Skeletal muscle satellite cell (primary cell): ENCODE data around the gene PRKAG2.

ENCODE experiments used
- H3K27me3 ChIP-seq: 2 replicates; pipeline ENCODE4 v1.7.0; 2013; ENCODE audit warnings: low read length; ENCODE audit not compliant: control insufficient read depth, insufficient read depth
- H3K36me3 ChIP-seq: 2 replicates; pipeline ENCODE4 v1.7.0; 2013; ENCODE audit warnings: mild to moderate bottlenecking, control low read depth, low read length; ENCODE audit not compliant: insufficient read depth
- H3K4me1 ChIP-seq: 2 replicates; pipeline ENCODE4 v1.7.0; 2013; ENCODE audit warnings: low read length; ENCODE audit not compliant: control insufficient read depth, insufficient read depth
- H3K4me2 ChIP-seq: 2 replicates; pipeline ENCODE4 v1.7.0; 2013; ENCODE audit warnings: mild to moderate bottlenecking, low read length
- H3K4me3 ChIP-seq: 2 replicates; pipeline ENCODE4 v1.7.0; 2013; ENCODE audit warnings: low read length
- H3K9ac ChIP-seq: 2 replicates; pipeline ENCODE4 v1.7.0; 2013; ENCODE audit warnings: mild to moderate bottlenecking, low read depth, low read length, moderate library complexity
- H3K9me3 ChIP-seq: replicated peaks from 2 replicates; pipeline ENCODE4 v1.7.0; 2013; ENCODE audit warnings: mild to moderate bottlenecking, control low read depth, low read length

The PRKAG2 gene

DNA sequence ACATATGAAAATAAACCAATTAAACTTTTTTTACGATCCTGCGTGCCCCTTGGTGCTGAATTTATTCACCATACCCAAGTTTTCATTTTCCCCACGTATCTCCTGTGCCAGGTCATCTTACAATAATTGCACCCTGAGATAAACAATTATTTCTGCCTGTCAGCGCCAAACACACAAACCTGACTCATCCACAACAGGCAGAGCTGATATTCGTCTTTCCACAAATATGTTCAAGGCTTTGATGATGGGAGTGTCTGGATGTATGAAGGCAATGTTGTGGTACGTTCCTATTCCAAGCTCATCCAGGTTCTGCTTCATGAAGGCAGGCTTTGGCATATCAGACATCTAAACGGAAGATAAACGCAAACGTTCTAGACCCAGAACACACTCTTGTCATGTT, 311.4 kb downstream of the PRKAG2 start:
- Histone ChIP-seq H3K27me3 (no peaks in the 10 kb centered on the region), H3K9me3 (no peaks in the 10 kb centered on the region), H3K4me1 (no peaks in the 10 kb centered on the region), H3K4me2 (no peak overlapping the region), H3K4me3 (no peak overlapping the region), H3K36me3 (peaks cover 23% of the 10 kb centered on the region), H3K9ac (no peak overlapping the region)

- Histone ChIP-seq H3K27me3 (no peaks in the 10 kb centered on the region), H3K4me1 (no peaks in the 10 kb centered on the region), H3K4me2 (no peak overlapping the region), H3K36me3 (peaks cover 55% of the 10 kb centered on the region), H3K9me3 (no peaks in the 10 kb centered on the region), H3K9ac (no peak overlapping the region), H3K4me3 (no peak overlapping the region)
Measured at GRCh38 chr7:151560243-151560642, 316.7 kb downstream of the PRKAG2 start.

GRCh38 chr7:151559557-151560183, 317.2 kb downstream of the PRKAG2 start:
- Histone ChIP-seq H3K4me3 (no peak overlapping the region), H3K36me3 (peaks cover 52% of the 10 kb centered on the region), H3K4me2 (no peak overlapping the region)

GRCh38 chr7:151558575-151558974, 318.3 kb downstream of the PRKAG2 start:
- no peak overlapping the region for H3K4me3 ChIP-seq

More at GRCh38 chr7:151559557-151560183, 317.2 kb downstream of the PRKAG2 start:
- Histone ChIP-seq H3K27me3 (no peaks in the 10 kb centered on the region), H3K9ac (no peak overlapping the region), H3K4me1 (no peaks in the 10 kb centered on the region), H3K9me3 (no peaks in the 10 kb centered on the region)

DNA sequence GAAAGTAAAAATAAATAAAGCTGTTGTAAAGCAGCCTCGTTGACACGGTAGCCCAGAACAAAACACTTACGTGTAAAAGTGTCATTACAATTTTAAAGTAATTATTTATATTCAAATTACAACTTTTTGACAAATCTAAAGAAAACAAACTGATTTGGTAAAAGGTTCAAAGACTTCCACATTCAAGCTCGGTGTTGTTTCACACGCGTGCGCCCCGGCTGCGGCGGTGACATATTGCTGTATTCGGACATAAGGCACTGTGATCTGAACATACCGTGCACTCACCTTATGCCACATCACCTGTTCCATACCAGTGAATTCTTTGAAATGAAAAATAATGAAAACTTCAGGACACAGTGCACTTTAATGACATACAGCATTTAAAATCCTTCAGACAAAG, 320.3 kb downstream of the PRKAG2 start:
- no peak overlapping the region for H3K4me2 ChIP-seq
- no peaks in the 10 kb centered on the region for H3K27me3 ChIP-seq
- H3K9me3 ChIP-seq, result no peaks in the 10 kb centered on the region
- H3K9ac ChIP-seq, result no peak overlapping the region
- H3K36me3 ChIP-seq, result peaks cover 35% of the 10 kb centered on the region
- no peaks in the 10 kb centered on the region for H3K4me1 ChIP-seq
- H3K4me3 ChIP-seq, result no peak overlapping the region

More at GRCh38 chr7:151558575-151558974, 318.3 kb downstream of the PRKAG2 start:
- Histone ChIP-seq H3K4me1 (no peaks in the 10 kb centered on the region), H3K27me3 (no peaks in the 10 kb centered on the region), H3K9me3 (no peaks in the 10 kb centered on the region), H3K9ac (no peak overlapping the region), H3K36me3 (peaks cover 43% of the 10 kb centered on the region), H3K4me2 (no peak overlapping the region)

- Histone ChIP-seq H3K9me3 (no peaks in the 10 kb centered on the region), H3K4me1 (peaks cover 4% of the 10 kb centered on the region), H3K4me2 (no peak overlapping the region), H3K4me3 (no peak overlapping the region), H3K36me3 (peaks cover 11% of the 10 kb centered on the region), H3K27me3 (peaks cover 6% of the 10 kb centered on the region), H3K9ac (no peak overlapping the region)
Measured at GRCh38 chr7:151553356-151553755, 323.6 kb downstream of the PRKAG2 start.

- H3K4me3 ChIP-seq, result no peak overlapping the region
- H3K27me3 ChIP-seq, result peaks cover 14% of the 10 kb centered on the region
- H3K9ac ChIP-seq, result no peak overlapping the region
- peaks cover 6% of the 10 kb centered on the region for H3K36me3 ChIP-seq
- H3K9me3 ChIP-seq, result no peaks in the 10 kb centered on the region
- H3K4me1 ChIP-seq, result peaks cover 4% of the 10 kb centered on the region
- no peak overlapping the region for H3K4me2 ChIP-seq
Measured at GRCh38 chr7:151552352-151553028, 324.4 kb downstream of the PRKAG2 start.

- H3K4me2 ChIP-seq, result no peak overlapping the region
- H3K4me3 ChIP-seq, result no peak overlapping the region
- H3K4me1 ChIP-seq, result peaks cover 4% of the 10 kb centered on the region
- H3K9me3 ChIP-seq, result no peaks in the 10 kb centered on the region
- H3K36me3 ChIP-seq, result peaks cover 5% of the 10 kb centered on the region
- H3K9ac ChIP-seq, result no peak overlapping the region
- peaks cover 16% of the 10 kb centered on the region for H3K27me3 ChIP-seq
Measured at GRCh38 chr7:151551820-151552219, 325.1 kb downstream of the PRKAG2 start.

DNA sequence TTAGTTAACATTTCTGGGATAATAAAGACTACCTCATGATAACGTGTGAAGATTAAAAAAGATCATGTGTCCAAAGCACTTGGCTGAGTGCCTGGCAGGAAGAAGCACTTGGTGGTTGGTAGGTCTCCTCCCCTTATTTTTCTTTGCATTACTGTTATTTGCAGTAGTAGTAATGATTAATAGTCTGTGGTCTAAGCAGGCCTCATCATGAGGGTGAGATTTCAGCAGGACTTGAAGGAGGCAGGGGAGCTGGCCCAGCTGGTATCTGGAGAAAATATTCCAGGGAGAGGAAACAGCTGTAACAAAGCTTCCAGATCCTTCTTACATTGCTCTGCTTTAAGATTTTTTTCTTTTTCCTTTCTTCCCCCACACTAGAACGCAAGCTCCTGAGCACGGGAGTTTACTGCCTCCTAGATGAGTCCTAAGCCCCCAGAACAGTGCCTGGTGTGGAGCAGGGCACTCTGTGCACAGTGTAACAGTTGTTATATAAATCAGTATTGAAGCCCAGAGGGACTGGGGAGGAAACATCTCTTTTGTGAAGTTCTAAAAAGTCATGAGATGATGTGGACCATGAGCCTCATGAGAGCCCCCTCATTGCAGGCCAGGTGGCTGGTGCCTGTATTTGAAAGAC, 326.1 kb downstream of the PRKAG2 start:
- H3K27me3 ChIP-seq, result peaks cover 26% of the 10 kb centered on the region
- H3K4me2 ChIP-seq, result no peak overlapping the region
- H3K4me1 ChIP-seq, result peaks cover 4% of the 10 kb centered on the region
- no peaks in the 10 kb centered on the region for H3K9me3 ChIP-seq
- H3K9ac ChIP-seq, result no peak overlapping the region
- no peaks in the 10 kb centered on the region for H3K36me3 ChIP-seq
- no peak overlapping the region for H3K4me3 ChIP-seq

GRCh38 chr7:151549644-151550043, 327.3 kb downstream of the PRKAG2 start:
- H3K27me3 ChIP-seq, result peaks cover 30% of the 10 kb centered on the region
- H3K4me1 ChIP-seq, result peaks cover 4% of the 10 kb centered on the region
- no peaks in the 10 kb centered on the region for H3K9me3 ChIP-seq
- no peak overlapping the region for H3K9ac ChIP-seq
- no peak overlapping the region for H3K4me2 ChIP-seq
- no peaks in the 10 kb centered on the region for H3K36me3 ChIP-seq
- no peak overlapping the region for H3K4me3 ChIP-seq

DNA sequence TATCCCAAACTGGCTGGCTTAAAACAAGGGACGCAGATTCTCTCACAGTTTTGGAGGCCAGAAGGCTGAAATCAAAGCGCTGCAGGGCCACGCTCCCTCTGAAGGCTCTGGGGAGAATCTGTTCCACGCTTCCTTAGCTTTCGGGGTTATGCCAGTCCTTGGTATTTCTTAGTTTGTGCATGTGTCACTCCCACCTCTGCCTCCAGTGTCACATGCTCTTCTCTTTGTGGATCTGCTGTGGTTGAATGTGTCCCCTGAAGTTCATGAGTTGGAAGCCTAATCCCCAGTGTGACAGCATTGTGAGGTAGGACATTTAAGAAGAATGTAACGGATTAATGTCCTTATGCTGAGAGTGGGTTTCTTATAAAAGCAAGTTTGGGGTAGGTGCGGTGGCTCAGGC, 327.8 kb downstream of the PRKAG2 start:
- H3K36me3 ChIP-seq, result no peaks in the 10 kb centered on the region
- H3K9me3 ChIP-seq, result no peaks in the 10 kb centered on the region
- H3K4me1 ChIP-seq, result peaks cover 4% of the 10 kb centered on the region
- no peak overlapping the region for H3K4me3 ChIP-seq
- H3K9ac ChIP-seq, result no peak overlapping the region
- peaks cover 35% of the 10 kb centered on the region for H3K27me3 ChIP-seq
- H3K4me2 ChIP-seq, result no peak overlapping the region
